GM12874 (cell line): ENCODE data around the gene WDR87.

Source experiments
- CTCF ChIP-seq: IDR thresholded peaks from 2 replicates; pipeline ENCODE4 v1.5.1; 2011; ENCODE audit warnings: low read depth, mild to moderate bottlenecking, control low read depth, low read length, moderate library complexity; ENCODE audit not compliant: insufficient read depth

WDR87 gene

GRCh38 chr19:37948362-37948761 is 42.0 kb upstream of the WDR87 start:
- TF ChIP-seq CTCF: no peak

- no peak for TF ChIP-seq CTCF
Measured at GRCh38 chr19:37947778-37948177, 41.4 kb upstream of the WDR87 start.

- TF ChIP-seq CTCF: no peak
Measured at GRCh38 chr19:37946132-37946531, 39.7 kb upstream of the WDR87 start.

- no peak for TF ChIP-seq CTCF
Measured at GRCh38 chr19:37943480-37943879, 37.1 kb upstream of the WDR87 start.

- TF ChIP-seq CTCF: no peak
Measured at GRCh38 chr19:37942516-37942902, 36.1 kb upstream of the WDR87 start.

- TF ChIP-seq CTCF: no peak
Measured at GRCh38 chr19:37941782-37942515, 35.6 kb upstream of the WDR87 start.

GRCh38 chr19:37938353-37938752 is 32.0 kb upstream of the WDR87 start:
- no peak for TF ChIP-seq CTCF

- TF ChIP-seq CTCF: no peak
Measured at GRCh38 chr19:37936886-37937285, 30.5 kb upstream of the WDR87 start.
